Activated CD4-positive, alpha-beta T cell treated with anti-CD3 and anti-CD28 coated beads, Interleukin-2, amount 10 ng/mL, durations not matched to agents 7 days and 5 days (primary cell): ENCODE results near the gene OVCA2. TPM values are rescaled to one million over a fixed set of nuclear protein-coding genes. Genes with fewer than 3 reads are reported as not detected.

Source experiments
- CTCF ChIA-PET: fragments of 350-600 bp; sonication (Branson Sonifier 250); formaldehyde crosslinking; loops from one replicate; lab custom pipeline; 2021; ENCODE audit warnings: antibody characterized with exemption; lab: Charles Lee
- POLR2A ChIA-PET: fragments of 350-600 bp; sonication (Branson Sonifier 250); formaldehyde crosslinking; loops from one replicate; lab custom pipeline; 2021; ENCODE audit warnings: antibody characterized with exemption; lab: Charles Lee
- DNase-seq: peaks from one replicate; pipeline ENCODE4 v3.0.0-alpha.2; 2020
- H3K27ac Mint-ChIP-seq: one replicate; pipeline ENCODE4 v1.8.0; 2021; ENCODE audit warnings: mild to moderate bottlenecking, moderate library complexity, mixed read lengths
- H3K27me3 Mint-ChIP-seq: one replicate; pipeline ENCODE4 v1.8.0; 2021; ENCODE audit warnings: mixed read lengths
- H3K36me3 Mint-ChIP-seq: one replicate; pipeline ENCODE4 v1.8.0; 2021; ENCODE audit warnings: low read depth, mixed read lengths
- H3K4me1 Mint-ChIP-seq: one replicate; pipeline ENCODE4 v1.8.0; 2021; ENCODE audit warnings: mixed read lengths
- H3K4me3 Mint-ChIP-seq: one replicate; pipeline ENCODE4 v1.8.0; 2021; ENCODE audit warnings: mild to moderate bottlenecking, moderate library complexity, mixed read lengths
- H3K9me3 Mint-ChIP-seq: one replicate; pipeline ENCODE4 v1.8.0; 2021; ENCODE audit warnings: mixed read lengths
- total RNA-seq, 2 experiments: library from RNA; stranded (reverse); gene quantifications; one replicate each; pipeline ENCODE4 v1.2.3, GENCODE V29; 2021

OVCA2 gene
- total RNA-seq, 2 experiments from 2014 or later = 36.8 to 37.9 TPM

GRCh38 chr17:2054262-2054511 lies 12.4 kb downstream of the OVCA2 start:
- Mint-ChIP-seq H3K27me3 (peaks cover 14% of the 10 kb centered on the region), H3K4me1 (peaks cover 22% of the 10 kb centered on the region), H3K9me3 (no peaks in the 10 kb centered on the region), H3K36me3 (peaks cover 2% of the 10 kb centered on the region), H3K27ac (peak overlapping the region; percentile 82), H3K4me3 (peak overlapping the region; percentile 69)
- no peak for DNase-seq
- ChIA-PET CTCF (interaction anchor here (0.5 to 8.5 kb wide), 56 partner anchors 8 to 362 kb away, joined by 3 to 210 read pairs (median 4); partner anchors contain the start of genes RTN4RL1, SGSM2 and TSR1), POLR2A (interaction anchor here (1.0 kb wide), 1 partner anchor 34 kb away, joined by 4 read pairs; no protein-coding TSS in a partner anchor)

GRCh38 chr17:2054512-2055291 lies 12.9 kb downstream of the OVCA2 start, which contains the start of gene HIC1:
HIC1 (plus strand) TSS chr17:2055103; CDS start chr17:2056691, 1,588 bp downstream.
- H3K27ac Mint-ChIP-seq = peak within 1 kb of the TSS; percentile 82
- H3K4me1 Mint-ChIP-seq = peaks cover 24% of the 10 kb centered on the region
- DNase-seq = peak; percentile 78
- POLR2A ChIA-PET = interaction anchor here (1.0 to 1.3 kb wide), 2 partner anchors 33 to 248 kb away, joined by 4 read pairs; partner anchors contain the start of genes SMG6 and SRR
- H3K4me3 Mint-ChIP-seq = peak within 1 kb of the TSS; percentile 69
- CTCF ChIA-PET = interaction anchor here (0.5 to 8.5 kb wide), 60 partner anchors 8 to 361 kb away, joined by 3 to 210 read pairs (median 4); partner anchors contain the start of genes RTN4RL1, SGSM2 and TSR1
- H3K27me3 Mint-ChIP-seq = peaks cover 14% of the 10 kb centered on the region
- peaks cover 7% of the 10 kb centered on the region for H3K36me3 Mint-ChIP-seq
- no peaks in the 10 kb centered on the region for H3K9me3 Mint-ChIP-seq

DNA sequence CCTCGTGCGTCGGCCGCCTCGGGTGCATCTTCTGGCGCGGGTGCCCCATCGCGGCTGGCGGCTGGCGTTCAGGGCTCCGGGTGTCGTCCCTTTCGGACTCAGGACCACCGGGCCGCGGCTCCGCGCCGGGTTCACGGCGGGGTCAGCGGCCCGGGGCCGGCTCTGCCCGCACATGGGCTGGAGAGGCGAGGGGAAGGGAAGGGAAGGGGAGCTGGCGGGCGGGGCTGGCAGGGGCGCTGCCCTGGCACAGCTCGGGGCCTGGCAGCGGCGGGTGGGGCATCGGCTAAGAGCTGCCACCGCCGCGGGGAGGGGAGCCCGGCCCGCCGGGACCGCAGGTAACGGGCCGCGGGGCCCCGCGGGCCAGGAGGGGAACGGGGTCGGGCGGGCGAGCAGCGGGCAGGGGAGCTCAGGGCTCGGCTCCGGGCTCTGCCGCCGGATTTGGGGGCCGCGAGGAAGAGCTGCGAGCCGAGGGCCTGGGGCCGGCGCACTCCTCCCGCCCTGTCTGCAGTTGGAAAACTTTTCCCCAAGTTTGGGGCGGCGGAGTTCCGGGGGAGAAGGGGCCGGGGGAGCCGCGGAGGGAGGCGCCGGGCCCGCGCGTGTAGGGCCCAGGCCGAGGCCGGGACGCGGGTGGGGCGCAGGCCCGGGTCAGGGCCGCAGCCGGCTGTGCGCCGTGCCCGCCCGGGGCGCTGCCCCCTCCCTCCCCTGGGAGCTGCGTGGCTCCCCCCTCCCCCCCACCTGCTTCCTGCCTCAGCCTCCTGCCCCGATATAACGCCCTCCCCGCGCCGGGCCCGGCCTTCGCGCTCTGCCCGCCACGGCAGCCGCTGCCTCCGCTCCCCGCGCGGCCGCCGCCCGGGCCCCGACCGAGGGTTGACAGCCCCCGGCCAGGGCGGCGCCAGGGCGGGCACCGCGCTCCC lies 13.7 kb downstream of the OVCA2 start:
- no peak overlapping the region for H3K27ac Mint-ChIP-seq

GRCh38 chr17:2056206-2057174 lies 14.7 kb downstream of the OVCA2 start:
- ChIA-PET POLR2A (interaction anchor here (1.3 kb wide), 1 partner anchor 247 kb away, joined by 4 read pairs; the partner anchor contains the start of genes SMG6 and SRR), CTCF (interaction anchor here (0.8 to 8.5 kb wide), 23 partner anchors 10 to 297 kb away, joined by 3 to 210 read pairs (median 9); partner anchors contain the start of genes SMG6, SRR and TSR1)
- Mint-ChIP-seq H3K4me3 (peak overlapping the region; percentile 74), H3K36me3 (peaks cover 18% of the 10 kb centered on the region), H3K27me3 (peaks cover 11% of the 10 kb centered on the region), H3K9me3 (no peaks in the 10 kb centered on the region), H3K27ac (peak overlapping the region; percentile 75), H3K4me1 (peaks cover 33% of the 10 kb centered on the region)
- DNase-seq = peak; percentile 58

More for the DNA sequence above, 13.7 kb downstream of the OVCA2 start:
- POLR2A ChIA-PET = interaction anchor here (0.6 to 1.3 kb wide), 3 partner anchors 33 to 344 kb away, joined by 3 to 4 read pairs (median 4); partner anchors contain the start of genes SMG6 and SRR
- H3K9me3 Mint-ChIP-seq = no peaks in the 10 kb centered on the region
- peak overlapping the region; percentile 74 for H3K4me3 Mint-ChIP-seq
- CTCF ChIA-PET = interaction anchor here (0.6 to 8.5 kb wide), 40 partner anchors 9 to 361 kb away, joined by 3 to 210 read pairs (median 6); partner anchors contain the start of genes RTN4RL1, SMG6 and SRR
- H3K36me3 Mint-ChIP-seq = peaks cover 14% of the 10 kb centered on the region
- H3K4me1 Mint-ChIP-seq = peaks cover 31% of the 10 kb centered on the region
- H3K27me3 Mint-ChIP-seq = peaks cover 14% of the 10 kb centered on the region
- DNase-seq = peak; percentile 61

- peaks cover 26% of the 10 kb centered on the region for H3K4me1 Mint-ChIP-seq
- ChIA-PET POLR2A (interaction anchor here (1.1 to 1.2 kb wide), 2 partner anchors 32 to 159 kb away, joined by 3 read pairs; no protein-coding TSS in a partner anchor), CTCF (interaction anchor here (0.5 to 8.5 kb wide), 23 partner anchors 10 to 803 kb away, joined by 3 to 210 read pairs (median 7); partner anchors contain the start of genes OVCA2, SMG6 and SRR)
- peaks cover 4% of the 10 kb centered on the region for H3K27me3 Mint-ChIP-seq
- H3K9me3 Mint-ChIP-seq = no peaks in the 10 kb centered on the region
- no peak for DNase-seq
- no peak overlapping the region for H3K27ac Mint-ChIP-seq
- H3K36me3 Mint-ChIP-seq = peaks cover 18% of the 10 kb centered on the region
- H3K4me3 Mint-ChIP-seq = no peak overlapping the region
These were observed 15.4 kb downstream of the OVCA2 start for GRCh38 chr17:2057175-2057759.

- POLR2A ChIA-PET = interaction anchor here (1.1 to 1.2 kb wide), 2 partner anchors 31 to 158 kb away, joined by 3 read pairs; no protein-coding TSS in a partner anchor
- CTCF ChIA-PET = interaction anchor here (0.5 to 8.5 kb wide), 41 partner anchors 9 to 804 kb away, joined by 3 to 210 read pairs (median 4); partner anchors contain the start of genes OVCA2, SMG6, SRR and TSR1
- H3K4me1 Mint-ChIP-seq = peaks cover 29% of the 10 kb centered on the region
- no peak overlapping the region for H3K27ac Mint-ChIP-seq
- no peak for DNase-seq
- no peaks in the 10 kb centered on the region for H3K9me3 Mint-ChIP-seq
- H3K27me3 Mint-ChIP-seq = peaks cover 3% of the 10 kb centered on the region
- H3K4me3 Mint-ChIP-seq = peak overlapping the region; percentile 54
- peaks cover 21% of the 10 kb centered on the region for H3K36me3 Mint-ChIP-seq
These were observed 16.2 kb downstream of the OVCA2 start for GRCh38 chr17:2057760-2058585.

DNA sequence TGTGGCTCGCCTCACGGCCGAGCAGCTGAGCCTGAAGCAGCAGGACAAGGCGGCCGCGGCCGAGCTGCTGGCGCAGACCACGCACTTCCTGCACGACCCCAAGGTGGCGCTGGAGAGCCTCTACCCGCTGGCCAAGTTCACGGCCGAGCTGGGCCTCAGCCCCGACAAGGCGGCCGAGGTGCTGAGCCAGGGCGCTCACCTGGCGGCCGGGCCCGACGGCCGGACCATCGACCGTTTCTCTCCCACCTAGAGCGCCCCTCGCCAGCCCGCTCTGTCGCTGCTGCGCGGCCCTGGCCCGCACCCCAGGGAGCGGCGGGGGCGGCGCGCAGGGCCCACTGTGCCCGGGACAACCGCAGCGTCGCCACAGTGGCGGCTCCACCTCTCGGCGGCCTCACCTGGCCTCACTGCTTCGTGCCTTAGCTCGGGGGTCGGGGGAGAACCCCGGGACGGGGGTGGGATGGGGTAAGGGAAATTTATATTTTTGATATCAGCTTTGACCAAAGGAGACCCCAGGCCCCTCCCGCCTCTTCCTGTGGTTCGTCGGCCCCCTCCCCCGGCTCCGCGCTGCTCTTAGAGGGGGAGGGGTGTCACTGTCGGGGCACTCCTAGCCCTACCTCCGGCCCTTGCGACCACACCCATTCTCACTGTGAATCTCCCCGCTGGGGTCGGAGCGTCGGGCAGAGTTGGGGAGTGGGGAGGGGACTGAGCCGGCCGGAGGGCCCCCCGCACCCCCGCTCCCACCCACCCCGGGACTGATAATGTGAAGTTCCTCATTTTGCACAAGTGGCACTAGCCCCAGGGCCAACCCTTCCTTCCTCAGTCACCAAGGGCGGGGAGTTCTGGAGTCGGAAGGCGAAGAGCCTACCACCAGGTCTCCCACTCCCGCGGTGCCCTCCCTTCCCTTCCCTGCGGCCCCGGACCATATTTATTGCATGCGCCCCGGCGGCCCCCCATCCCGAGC lies 17.0 kb downstream of the OVCA2 start:
- Mint-ChIP-seq H3K27ac (peak overlapping the region; percentile 11), H3K4me3 (peak overlapping the region; percentile 48), H3K36me3 (peaks cover 28% of the 10 kb centered on the region), H3K4me1 (peaks cover 28% of the 10 kb centered on the region), H3K9me3 (no peaks in the 10 kb centered on the region), H3K27me3 (no peaks in the 10 kb centered on the region)
- peak; percentile 71 for DNase-seq
- ChIA-PET POLR2A (interaction anchor here (1.1 to 1.2 kb wide), 2 partner anchors 30 to 157 kb away, joined by 3 read pairs; no protein-coding TSS in a partner anchor), CTCF (interaction anchor here (0.5 to 8.5 kb wide), 45 partner anchors 9 to 358 kb away, joined by 3 to 210 read pairs (median 4); partner anchors contain the start of genes OVCA2, SMG6, SRR and TSR1)

DNA sequence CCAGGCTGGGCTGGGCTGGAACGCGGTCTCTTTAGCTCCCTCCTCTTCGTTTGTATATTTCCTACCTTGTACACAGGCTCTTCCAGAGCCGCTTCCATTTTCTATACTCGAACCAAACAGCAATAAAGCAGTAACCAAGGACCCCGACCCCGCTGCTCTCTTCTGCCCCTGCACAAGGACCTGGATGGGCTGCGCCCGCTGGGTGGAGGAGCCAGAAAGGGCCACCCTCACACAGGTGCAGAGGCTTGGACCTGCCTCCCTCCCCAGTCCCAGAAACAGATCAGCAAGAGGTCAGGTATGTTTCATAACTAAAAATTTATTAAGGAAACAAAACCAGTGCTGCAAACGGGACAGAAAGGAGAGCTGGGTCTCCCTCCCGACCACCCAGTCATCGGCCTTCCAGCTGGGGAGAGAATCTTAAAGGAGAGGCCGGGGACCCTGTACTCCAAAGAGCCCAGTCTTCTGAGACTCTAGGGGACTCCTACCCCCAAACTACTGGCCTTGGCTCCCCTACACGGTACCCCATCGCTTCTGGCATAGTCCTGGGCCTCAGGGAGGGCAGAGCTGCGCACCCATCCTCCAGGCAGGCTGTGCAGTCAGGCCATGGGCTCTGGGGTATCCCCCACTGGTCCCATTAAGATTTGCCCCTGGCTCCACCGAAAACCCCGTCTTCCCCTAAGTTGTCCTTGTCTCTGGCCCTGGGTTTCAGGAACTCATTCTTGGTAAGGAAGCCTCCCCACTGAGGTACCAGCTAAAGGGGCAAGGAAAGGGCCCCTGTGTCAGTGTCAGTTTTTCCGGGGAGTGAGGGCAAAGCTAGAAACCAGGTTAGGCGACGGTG lies 17.9 kb downstream of the OVCA2 start:
- peaks cover 28% of the 10 kb centered on the region for H3K4me1 Mint-ChIP-seq

GRCh38 chr17:2060385-2060658 lies 18.5 kb downstream of the OVCA2 start:
- no peaks in the 10 kb centered on the region for H3K27me3 Mint-ChIP-seq

More for the DNA sequence above, 17.9 kb downstream of the OVCA2 start:
- peak overlapping the region; percentile 45 for H3K4me3 Mint-ChIP-seq
- H3K36me3 Mint-ChIP-seq = peaks cover 36% of the 10 kb centered on the region
- H3K9me3 Mint-ChIP-seq = no peaks in the 10 kb centered on the region
- DNase-seq = no peak
- peak overlapping the region; percentile 11 for H3K27ac Mint-ChIP-seq
- CTCF ChIA-PET = interaction anchor here (0.5 to 8.5 kb wide), 12 partner anchors 8 to 397 kb away, joined by 3 to 210 read pairs (median 14); partner anchors contain the start of genes SMG6 and SRR
- POLR2A ChIA-PET = no interaction called here
- no peaks in the 10 kb centered on the region for H3K27me3 Mint-ChIP-seq

More at GRCh38 chr17:2060385-2060658, 18.5 kb downstream of the OVCA2 start:
- peak overlapping the region; percentile 1 for H3K4me3 Mint-ChIP-seq
- no peak for DNase-seq
- no peak overlapping the region for H3K27ac Mint-ChIP-seq
- H3K36me3 Mint-ChIP-seq = peaks cover 38% of the 10 kb centered on the region
- ChIA-PET POLR2A (no interaction called here), CTCF (interaction anchor here (0.5 to 8.5 kb wide), 5 partner anchors 7 to 397 kb away, joined by 3 to 210 read pairs (median 42); no protein-coding TSS in a partner anchor)
- H3K9me3 Mint-ChIP-seq = no peaks in the 10 kb centered on the region
- peaks cover 30% of the 10 kb centered on the region for H3K4me1 Mint-ChIP-seq
